ENCODE data around the gene MAD2L1BP. TPM values are rescaled to one million over a fixed set of nuclear protein-coding genes. Genes with fewer than 3 reads are reported as not detected.
"Not testable (repeated sequence)": the region's sequence is repeated elsewhere in the genome, so short reads cannot be mapped to it uniquely, and the experiment has no call there.

MAD2L1BP gene
- total RNA-seq, 3 donors from 2014 or later, result 25.7 to 51.4 (median 41.4) TPM

DNA sequence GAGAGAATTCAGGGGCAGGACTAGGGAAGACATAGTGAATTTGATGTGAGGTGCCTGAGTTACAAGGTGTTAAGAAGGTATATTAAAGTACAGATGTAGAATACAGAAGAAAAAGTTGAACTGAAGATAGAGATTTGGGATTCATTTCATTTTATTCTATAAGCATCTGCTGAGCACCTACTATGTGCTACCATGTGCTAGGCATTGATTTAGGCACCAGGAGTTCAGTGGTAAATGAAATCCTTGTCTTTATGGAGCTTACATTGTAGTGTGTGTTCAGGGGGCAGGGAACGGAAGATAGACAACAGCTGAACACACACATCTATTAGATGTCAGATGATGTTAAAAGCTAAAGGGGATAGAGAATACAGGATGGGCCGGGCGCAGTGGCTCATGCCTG, 12.0 kb downstream of the MAD2L1BP start:
- Histone ChIP-seq H3K4me1 (ENCODE audit: low read depth) (peaks cover 9% of the 10 kb centered on the region), H3K36me3 (ENCODE audit: low read depth) (no peaks in the 10 kb centered on the region), H3K4me3 (no peak overlapping the region), H3K9me3 (no peaks in the 10 kb centered on the region)
- DNase-seq, result no peak
- no peak for TF ChIP-seq CTCF (IDR thresholded peaks at IDR 0.05)
- no peak for ATAC-seq
- intact Hi-C loops (cut with DNase I, micrococcal nuclease), result no loop called here

DNA sequence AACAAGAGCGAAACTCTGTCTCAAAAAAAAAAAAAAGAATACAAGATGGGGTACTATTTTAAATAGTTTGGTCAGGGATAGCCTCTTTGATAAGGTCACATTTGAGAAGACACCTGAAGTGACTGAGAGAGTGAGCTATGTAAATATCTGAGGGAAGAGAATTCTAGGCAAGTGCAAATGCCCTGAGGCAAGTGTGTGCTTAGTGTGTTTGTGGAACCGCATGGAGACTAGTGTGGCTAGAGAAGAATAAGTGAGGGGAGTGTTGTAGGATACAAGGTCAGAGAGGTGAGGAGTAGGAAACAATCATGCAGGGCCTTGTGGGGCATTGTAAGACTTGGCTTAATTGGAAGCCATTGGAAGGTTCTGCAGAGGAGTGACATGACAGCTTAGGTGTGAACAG, 12.6 kb downstream of the MAD2L1BP start:
- TF ChIP-seq CTCF (IDR thresholded peaks at IDR 0.05), result no peak
- peaks cover 9% of the 10 kb centered on the region for H3K4me1 ChIP-seq (ENCODE audit: low read depth)
- no peaks in the 10 kb centered on the region for H3K36me3 ChIP-seq (ENCODE audit: low read depth)
- ATAC-seq (no peak), DNase-seq (no peak)
- no peaks in the 10 kb centered on the region for H3K9me3 ChIP-seq
- intact Hi-C loops (cut with DNase I, micrococcal nuclease), result no loop called here
- H3K4me3 ChIP-seq, result no peak overlapping the region

DNA sequence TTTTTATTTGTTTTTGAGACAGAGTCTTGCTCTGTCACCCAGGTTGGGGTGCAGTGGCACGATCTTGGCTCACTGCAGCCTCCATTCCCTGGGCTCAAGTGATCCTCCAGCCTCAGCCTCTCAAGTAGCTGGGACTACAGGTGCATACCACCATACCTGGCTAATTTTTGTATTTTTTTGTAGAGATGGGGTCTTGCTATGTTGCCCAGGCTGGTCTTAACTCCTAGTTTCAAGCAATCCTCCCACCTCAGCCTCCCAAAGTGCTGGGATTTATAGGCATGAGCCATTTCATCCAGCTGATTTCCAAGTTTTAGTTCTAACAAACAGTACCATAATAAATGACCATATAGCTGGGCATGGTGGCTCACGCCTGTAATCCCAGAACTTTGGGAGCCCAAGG, 17.2 kb downstream of the MAD2L1BP start:
- DNase-seq; H3K36me3 ChIP-seq (ENCODE audit: low read depth); H3K4me3 ChIP-seq; ATAC-seq; H3K9me3 ChIP-seq; intact Hi-C loops (cut with DNase I, micrococcal nuclease); H3K4me1 ChIP-seq (ENCODE audit: low read depth): not testable (repeated sequence)

DNA sequence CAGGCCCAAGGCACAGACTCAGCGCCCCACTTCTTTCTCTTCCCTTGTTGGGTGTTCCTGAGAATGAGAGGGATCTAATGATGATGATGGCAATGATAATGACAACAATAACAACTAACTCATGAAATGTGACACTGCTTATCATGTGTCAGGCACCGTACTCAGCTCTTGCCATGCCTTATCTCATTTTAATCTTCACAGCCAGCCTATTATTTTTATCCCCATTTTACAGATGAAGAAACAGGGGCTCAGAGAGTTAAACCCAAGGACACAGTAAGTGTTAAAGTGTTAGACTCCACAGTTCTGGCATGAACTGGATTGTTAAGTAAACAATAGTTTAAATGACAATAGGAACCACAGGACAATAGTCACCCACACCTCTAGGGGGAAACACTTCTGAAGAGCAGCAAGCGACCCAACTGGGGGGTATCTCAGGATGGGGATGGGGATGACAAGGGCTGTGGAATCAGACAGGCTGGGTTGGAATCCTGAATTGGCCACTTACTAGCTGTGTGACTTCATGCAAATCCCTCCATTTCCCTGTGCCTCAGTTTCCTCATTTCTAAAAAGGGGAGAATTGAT, 21.7 kb downstream of the MAD2L1BP start:
- TF ChIP-seq CTCF (IDR thresholded peaks at IDR 0.05), result no peak
- Histone ChIP-seq H3K4me3 (no peak overlapping the region), H3K9me3 (peaks cover 4% of the 10 kb centered on the region), H3K4me1 (ENCODE audit: low read depth) (no peaks in the 10 kb centered on the region), H3K36me3 (ENCODE audit: low read depth) (no peaks in the 10 kb centered on the region)
- DNase-seq (no peak), ATAC-seq (no peak)
- intact Hi-C loops (cut with DNase I, micrococcal nuclease), result no loop called here

- DNase-seq (no peak), ATAC-seq (no peak)
- intact Hi-C loops (cut with DNase I, micrococcal nuclease), result no loop called here
- H3K36me3 ChIP-seq (ENCODE audit: low read depth), result no peaks in the 10 kb centered on the region
- peaks cover 4% of the 10 kb centered on the region for H3K9me3 ChIP-seq
- no peak for TF ChIP-seq CTCF (IDR thresholded peaks at IDR 0.05)
- no peaks in the 10 kb centered on the region for H3K4me1 ChIP-seq (ENCODE audit: low read depth)
- no peak overlapping the region for H3K4me3 ChIP-seq
Measured at GRCh38 chr6:43658161-43658560, 22.5 kb downstream of the MAD2L1BP start.

- ATAC-seq; H3K9me3 ChIP-seq; DNase-seq; H3K4me3 ChIP-seq; H3K36me3 ChIP-seq (ENCODE audit: low read depth): not testable (repeated sequence)
- H3K4me1 ChIP-seq (ENCODE audit: low read depth), result peaks cover 11% of the 10 kb centered on the region
- intact Hi-C loops (cut with DNase I, micrococcal nuclease), result loop anchor here in 1 of 2 donors (10.0 kb wide), 2 partner anchors 102 to 412 kb away; no protein-coding TSS in a partner anchor
Measured at GRCh38 chr6:43662948-43663347, 27.3 kb downstream of the MAD2L1BP start.

GRCh38 chr6:43665376-43665775, 29.7 kb downstream of the MAD2L1BP start:
- Histone ChIP-seq H3K9me3 (peaks cover 4% of the 10 kb centered on the region), H3K4me1 (ENCODE audit: low read depth) (peaks cover 18% of the 10 kb centered on the region), H3K36me3 (ENCODE audit: low read depth) (no peaks in the 10 kb centered on the region), H3K4me3 (no peak overlapping the region)
- no peak for TF ChIP-seq CTCF (IDR thresholded peaks at IDR 0.05)
- no peak for ATAC-seq
- intact Hi-C loops (cut with DNase I, micrococcal nuclease), result loop anchor here in 1 of 2 donors (10.0 kb wide), 2 partner anchors 99 to 409 kb away; no protein-coding TSS in a partner anchor
- DNase-seq, result no peak
